ENCODE measurements around the gene EIF2B5. TPM values are rescaled to one million over a fixed set of nuclear protein-coding genes. Genes with fewer than 3 reads are reported as not detected.
A peak's percentile ranks its signal among the peaks of the same experiment; 100 is the strongest.

The EIF2B5 gene
- total RNA-seq, 4 donors from 2014 or later = 27.9 to 46.5 (median 42.2) TPM

GRCh38 chr3:184184546-184185230 is 49.5 kb downstream of the EIF2B5 start:
- Histone ChIP-seq H3K4me3 (replicated peaks in 1 of 3) (no peak overlapping the region), H3K27ac (peak overlapping the region in 1 of 3 donors; percentile 54), H3K9me3 (no peaks in the 10 kb centered on the region), H3K27me3 (no peaks in the 10 kb centered on the region), H3K36me3 (peaks cover 53 to 54% of the 10 kb centered on the region in 2 donors), H3K4me1 (peaks cover 17 to 19% of the 10 kb centered on the region in 2 donors)
- WGBS, 2 donors = 93 to 95% methylated on average over 18 of the region's 18 CpGs
- intact Hi-C loops (cut with DNase I) = loop anchor here (5.0 kb wide), 2 partner anchors 42 to 58 kb away; no protein-coding TSS in a partner anchor
- TF ChIP-seq CTCF (IDR thresholded peaks at IDR 0.05) = no peak
- no peak for TF ChIP-seq POLR2A (IDR thresholded peaks at IDR 0.05)
- no peak for DNase-seq

GRCh38 chr3:184185461-184186183 is 50.5 kb downstream of the EIF2B5 start:
- Histone ChIP-seq H3K9me3 (no peaks in the 10 kb centered on the region), H3K36me3 (peaks cover 47 to 53% of the 10 kb centered on the region in 2 donors), H3K27me3 (no peaks in the 10 kb centered on the region), H3K27ac (peak overlapping the region; percentile 54 to 74 (median 65)), H3K4me3 (replicated peaks in 1 of 3) (peak overlapping the region; percentile 46 to 91 (median 56)), H3K4me1 (peaks cover 17 to 19% of the 10 kb centered on the region in 2 donors)
- intact Hi-C loops (cut with DNase I) = loop anchor here (5.0 kb wide), 1 partner anchor 57 kb away; no protein-coding TSS in a partner anchor
- 6 to 7% methylated on average over 27 to 28 of the region's 55 CpGs for WGBS, 2 donors
- no peak for TF ChIP-seq CTCF (IDR thresholded peaks at IDR 0.05)
- TF ChIP-seq POLR2A (IDR thresholded peaks at IDR 0.05) = no peak
- peak; percentile 100 for DNase-seq

GRCh38 chr3:184186184-184186901 is 51.2 kb downstream of the EIF2B5 start, which contains the start of gene ABCF3:
Gene ABCF3, plus strand, starts transcription at chr3:184186199. Its CDS starts 9 bp downstream, at chr3:184186208.
- WGBS, 2 donors = 1 to 2% methylated on average over 23 to 26 of the region's 45 CpGs
- Histone ChIP-seq H3K27me3 (no peaks in the 10 kb centered on the region), H3K27ac (peak within 1 kb of the TSS; percentile 54 to 74 (median 65)), H3K9me3 (no peaks in the 10 kb centered on the region), H3K4me3 (replicated peaks in 1 of 3) (peak within 1 kb of the TSS; percentile 46 to 91 (median 56)), H3K36me3 (peaks cover 45 to 49% of the 10 kb centered on the region in 2 donors), H3K4me1 (peaks cover 17 to 19% of the 10 kb centered on the region in 2 donors)
- no peak for DNase-seq
- peak in 1 of 2 donors; percentile 76 for TF ChIP-seq POLR2A (IDR thresholded peaks at IDR 0.05)
- TF ChIP-seq CTCF (IDR thresholded peaks at IDR 0.05) = no peak
- intact Hi-C loops (cut with DNase I) = loop anchor here (5.0 kb wide), 1 partner anchor 56 kb away; no protein-coding TSS in a partner anchor

- Histone ChIP-seq H3K4me1 (peaks cover 17 to 19% of the 10 kb centered on the region in 2 donors), H3K27me3 (no peaks in the 10 kb centered on the region), H3K36me3 (peaks cover 45 to 48% of the 10 kb centered on the region in 2 donors), H3K4me3 (replicated peaks in 1 of 3) (peak overlapping the region; percentile 46 to 91 (median 56)), H3K9me3 (no peaks in the 10 kb centered on the region), H3K27ac (peak overlapping the region in 1 of 3 donors; percentile 65)
- no peak for TF ChIP-seq CTCF (IDR thresholded peaks at IDR 0.05)
- TF ChIP-seq POLR2A (IDR thresholded peaks at IDR 0.05) = no peak
- no peak for DNase-seq
- intact Hi-C loops (cut with DNase I) = loop anchor here (5.0 kb wide), 1 partner anchor 55 kb away; no protein-coding TSS in a partner anchor
- 18 to 24% methylated on average over 3 of the region's 3 CpGs for WGBS, 2 donors
These were observed 51.7 kb downstream of the EIF2B5 start for GRCh38 chr3:184186902-184187207.
